Nucleus accumbens (tissue), 56 donors: ENCODE data around the gene KIF21A.
"Not testable (repeated sequence)": the region's sequence is repeated elsewhere in the genome, so short reads cannot be mapped to it uniquely, and the experiment has no call there.

ENCODE experiments used
- DNase-seq, 56 donors: peaks; one replicate each; lab custom pipeline; 2025; lab: John Stamatoyannopoulos, UW

KIF21A gene, protein sequence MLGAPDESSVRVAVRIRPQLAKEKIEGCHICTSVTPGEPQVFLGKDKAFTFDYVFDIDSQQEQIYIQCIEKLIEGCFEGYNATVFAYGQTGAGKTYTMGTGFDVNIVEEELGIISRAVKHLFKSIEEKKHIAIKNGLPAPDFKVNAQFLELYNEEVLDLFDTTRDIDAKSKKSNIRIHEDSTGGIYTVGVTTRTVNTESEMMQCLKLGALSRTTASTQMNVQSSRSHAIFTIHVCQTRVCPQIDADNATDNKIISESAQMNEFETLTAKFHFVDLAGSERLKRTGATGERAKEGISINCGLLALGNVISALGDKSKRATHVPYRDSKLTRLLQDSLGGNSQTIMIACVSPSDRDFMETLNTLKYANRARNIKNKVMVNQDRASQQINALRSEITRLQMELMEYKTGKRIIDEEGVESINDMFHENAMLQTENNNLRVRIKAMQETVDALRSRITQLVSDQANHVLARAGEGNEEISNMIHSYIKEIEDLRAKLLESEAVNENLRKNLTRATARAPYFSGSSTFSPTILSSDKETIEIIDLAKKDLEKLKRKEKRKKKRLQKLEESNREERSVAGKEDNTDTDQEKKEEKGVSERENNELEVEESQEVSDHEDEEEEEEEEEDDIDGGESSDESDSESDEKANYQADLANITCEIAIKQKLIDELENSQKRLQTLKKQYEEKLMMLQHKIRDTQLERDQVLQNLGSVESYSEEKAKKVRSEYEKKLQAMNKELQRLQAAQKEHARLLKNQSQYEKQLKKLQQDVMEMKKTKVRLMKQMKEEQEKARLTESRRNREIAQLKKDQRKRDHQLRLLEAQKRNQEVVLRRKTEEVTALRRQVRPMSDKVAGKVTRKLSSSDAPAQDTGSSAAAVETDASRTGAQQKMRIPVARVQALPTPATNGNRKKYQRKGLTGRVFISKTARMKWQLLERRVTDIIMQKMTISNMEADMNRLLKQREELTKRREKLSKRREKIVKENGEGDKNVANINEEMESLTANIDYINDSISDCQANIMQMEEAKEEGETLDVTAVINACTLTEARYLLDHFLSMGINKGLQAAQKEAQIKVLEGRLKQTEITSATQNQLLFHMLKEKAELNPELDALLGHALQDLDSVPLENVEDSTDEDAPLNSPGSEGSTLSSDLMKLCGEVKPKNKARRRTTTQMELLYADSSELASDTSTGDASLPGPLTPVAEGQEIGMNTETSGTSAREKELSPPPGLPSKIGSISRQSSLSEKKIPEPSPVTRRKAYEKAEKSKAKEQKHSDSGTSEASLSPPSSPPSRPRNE (N-terminal part only)

DNA sequence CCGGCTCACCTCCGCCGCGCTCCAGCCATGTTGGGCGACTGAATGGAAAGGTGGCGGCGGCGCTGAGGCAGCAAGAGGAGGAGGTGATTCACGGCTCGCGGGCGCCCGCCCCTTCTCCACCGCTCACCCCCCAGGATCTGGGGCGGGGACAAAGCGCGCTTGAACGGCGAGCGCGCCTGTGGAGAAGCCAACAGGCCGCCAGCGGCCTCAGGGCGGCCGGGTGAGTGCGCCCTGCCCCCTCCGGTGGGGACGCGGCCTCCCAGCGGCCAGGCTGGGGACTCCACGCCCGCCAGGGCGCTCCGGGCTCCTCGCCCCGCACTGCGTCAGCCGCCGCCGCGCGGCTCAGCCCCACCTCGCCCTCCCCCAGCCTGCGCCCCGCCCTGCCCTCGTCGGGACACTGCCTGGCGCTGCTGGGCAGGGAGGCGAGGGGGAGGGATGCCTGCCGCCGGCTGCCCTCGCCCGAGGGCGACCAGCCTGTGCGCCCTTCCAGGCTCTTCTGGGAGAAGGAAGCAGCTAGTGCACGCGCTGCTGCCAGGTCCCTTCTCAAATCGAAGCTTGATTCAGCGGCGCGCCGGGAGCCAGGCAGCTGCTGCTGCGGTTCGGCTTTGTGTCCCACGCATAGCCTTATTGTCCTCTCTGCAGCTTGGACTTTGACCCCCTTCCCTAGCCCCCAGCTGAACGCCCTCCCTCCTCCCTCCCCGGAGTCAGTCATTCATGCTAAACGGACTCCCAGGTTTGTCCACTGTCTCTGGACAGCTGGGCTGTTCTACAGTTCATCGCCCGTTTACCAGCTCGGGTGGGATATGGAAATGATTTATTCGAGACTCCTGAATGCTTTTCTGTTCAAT is at the start of gene KIF21A:
TSS of gene KIF21A (minus strand) at position 40 of the 848 bp plus-strand sequence. CDS start 150 bp downstream, outside the sequence.
- DNase-seq = peak; percentile 32 to 98 (median 86)

DNA sequence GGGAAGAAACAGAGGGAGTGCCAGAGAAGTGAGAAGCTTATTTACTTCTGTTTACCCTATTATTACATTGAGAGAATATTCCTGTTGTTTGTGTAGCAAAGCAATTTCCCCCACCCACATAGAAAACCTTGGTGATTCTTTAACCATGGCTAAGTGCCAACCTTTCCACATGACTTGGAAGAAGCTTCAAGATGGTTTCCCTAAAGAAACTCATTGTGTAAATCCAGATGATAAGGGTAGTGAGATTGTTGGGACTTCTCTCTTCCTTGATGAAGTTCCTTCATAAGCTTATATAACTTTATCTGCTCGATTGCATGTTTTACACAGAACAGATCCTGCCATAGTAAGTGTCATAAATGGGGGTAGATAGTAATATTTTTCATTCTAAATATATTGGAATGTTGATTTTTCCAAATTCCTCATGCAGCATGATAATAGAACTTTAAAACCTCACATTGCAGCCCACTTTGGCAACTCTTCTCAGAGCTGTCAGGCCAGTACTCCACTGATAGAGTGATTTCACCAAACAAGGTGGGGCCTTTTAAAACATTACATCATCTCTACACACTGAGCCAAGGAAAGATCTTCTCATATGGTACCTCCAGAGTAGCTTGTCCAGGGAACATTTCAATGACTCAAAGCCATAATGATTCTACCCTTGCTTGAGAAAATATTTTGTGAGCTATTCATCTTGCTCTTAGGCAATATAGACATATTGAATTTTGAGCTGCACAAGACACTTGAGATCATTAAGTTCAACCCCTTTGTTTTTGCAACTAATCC is 47.8 kb upstream of the KIF21A start:
- DNase-seq = no peak

DNA sequence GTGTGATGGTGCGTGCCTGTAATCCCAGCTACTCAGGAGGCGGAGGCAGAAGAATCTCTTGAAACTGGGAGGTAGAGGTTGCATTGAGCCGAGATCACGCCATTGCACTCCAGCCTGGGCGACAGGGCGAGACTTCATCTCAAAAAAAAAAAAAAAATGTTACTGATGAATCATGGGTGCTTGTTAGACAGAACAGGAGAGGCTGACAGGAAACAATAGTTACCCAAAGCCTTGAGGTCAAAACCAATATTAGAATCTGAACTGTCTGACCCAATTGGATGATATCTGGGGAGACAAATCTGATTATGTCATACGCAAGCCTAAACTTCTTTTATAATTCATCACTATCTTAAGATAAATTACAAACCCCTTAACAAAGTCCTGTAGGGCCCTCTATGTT is 40.7 kb upstream of the KIF21A start:
- no peak for DNase-seq

DNA sequence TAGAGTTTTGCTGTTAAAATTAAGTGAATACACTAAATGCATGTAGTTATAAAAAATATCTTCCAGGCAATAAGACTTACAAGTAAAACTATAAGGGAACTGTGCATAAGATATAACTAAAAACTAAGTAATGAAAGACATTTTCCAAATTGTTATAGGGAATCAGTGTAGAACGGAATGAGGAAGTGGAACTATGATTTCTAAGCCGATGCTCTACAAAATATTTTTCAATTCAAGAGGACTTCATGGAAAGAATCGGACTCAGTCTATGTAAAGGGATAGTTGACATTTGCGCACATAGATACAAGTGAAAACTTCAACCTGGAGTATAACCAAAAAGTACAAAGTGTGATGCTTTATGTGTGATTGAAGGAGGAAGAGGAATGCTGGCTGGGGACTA is 40.1 kb upstream of the KIF21A start:
- no peak for DNase-seq

DNA sequence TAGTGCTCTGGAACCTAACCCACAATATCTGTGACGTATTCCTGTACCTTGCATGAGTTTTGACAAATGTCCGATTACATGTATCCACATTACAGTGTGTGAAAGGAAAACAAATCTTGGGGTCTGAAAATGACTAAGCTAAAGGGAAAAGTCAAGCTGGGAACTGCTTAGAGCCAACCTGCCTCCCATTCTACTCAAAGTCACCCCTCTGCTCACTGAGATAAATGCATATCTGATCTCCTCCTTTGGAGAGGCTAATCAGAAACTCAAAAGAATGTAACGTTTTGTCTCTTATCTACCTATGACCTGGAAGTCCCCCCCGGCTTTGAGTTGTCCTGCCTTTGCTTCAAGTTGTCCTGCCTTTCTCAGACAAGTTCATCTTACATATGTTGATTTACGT is 34.0 kb upstream of the KIF21A start:
- no peak for DNase-seq

DNA sequence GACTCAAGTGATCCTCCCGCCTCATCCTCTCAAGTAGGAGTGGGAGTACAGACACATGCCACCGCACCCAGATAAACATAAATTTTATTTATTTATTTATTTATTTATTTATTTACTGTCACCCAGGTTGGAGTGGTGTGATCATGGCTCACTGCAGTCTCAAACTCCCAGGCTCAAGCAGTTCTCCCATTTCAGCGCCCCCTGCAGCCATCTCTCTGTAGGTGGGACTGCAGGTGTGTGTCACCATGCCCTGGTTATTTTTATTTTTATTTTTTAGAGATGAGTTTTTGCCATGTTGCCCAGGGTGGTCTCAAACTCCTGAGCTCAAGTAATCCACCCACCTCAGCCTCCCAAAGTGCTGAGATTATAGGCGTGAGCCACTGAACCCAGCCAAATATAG is 33.2 kb upstream of the KIF21A start:
- no peak for DNase-seq

DNA sequence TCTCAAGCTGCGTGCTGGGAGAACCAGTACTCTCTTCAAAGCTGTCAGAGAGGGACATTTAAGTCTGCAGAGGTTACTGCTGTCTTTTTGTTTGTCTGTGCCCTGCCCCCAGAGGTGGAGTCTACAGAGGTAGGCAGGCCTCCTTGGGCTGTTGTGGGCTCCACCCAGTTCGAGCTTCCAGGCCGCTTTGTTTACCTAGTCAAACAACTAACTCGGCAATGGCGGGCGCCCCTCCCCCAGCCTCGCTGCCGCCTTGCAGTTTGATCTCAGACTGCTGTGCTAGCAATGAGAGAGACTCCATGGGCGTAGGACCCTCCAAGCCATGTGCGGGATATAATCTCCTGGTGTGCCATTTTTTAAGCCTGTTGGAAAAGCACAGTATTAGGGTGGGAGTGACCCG is 32.2 kb upstream of the KIF21A start:
- not testable (repeated sequence) for DNase-seq

DNA sequence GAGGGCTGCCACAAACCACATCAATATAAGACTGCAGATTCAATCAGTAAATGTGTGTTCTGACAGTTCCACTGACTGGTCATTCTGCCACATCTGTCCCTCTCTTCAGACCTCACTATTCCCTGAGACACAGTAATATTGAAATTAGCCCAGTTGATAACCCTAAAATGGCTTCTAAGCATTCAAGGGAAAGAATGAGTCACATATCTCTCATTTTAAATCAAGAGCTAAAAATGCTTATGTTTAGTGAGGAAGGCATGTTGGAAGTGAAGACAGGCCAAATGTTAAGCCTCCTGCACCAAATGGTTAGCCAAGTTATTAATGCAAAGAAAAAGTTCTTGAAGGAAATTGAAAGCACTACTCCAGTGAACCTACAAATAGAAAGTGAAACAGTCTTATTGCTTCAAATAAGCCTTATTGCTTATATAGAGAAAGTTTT is 24.5 kb upstream of the KIF21A start:
- no peak for DNase-seq

DNA sequence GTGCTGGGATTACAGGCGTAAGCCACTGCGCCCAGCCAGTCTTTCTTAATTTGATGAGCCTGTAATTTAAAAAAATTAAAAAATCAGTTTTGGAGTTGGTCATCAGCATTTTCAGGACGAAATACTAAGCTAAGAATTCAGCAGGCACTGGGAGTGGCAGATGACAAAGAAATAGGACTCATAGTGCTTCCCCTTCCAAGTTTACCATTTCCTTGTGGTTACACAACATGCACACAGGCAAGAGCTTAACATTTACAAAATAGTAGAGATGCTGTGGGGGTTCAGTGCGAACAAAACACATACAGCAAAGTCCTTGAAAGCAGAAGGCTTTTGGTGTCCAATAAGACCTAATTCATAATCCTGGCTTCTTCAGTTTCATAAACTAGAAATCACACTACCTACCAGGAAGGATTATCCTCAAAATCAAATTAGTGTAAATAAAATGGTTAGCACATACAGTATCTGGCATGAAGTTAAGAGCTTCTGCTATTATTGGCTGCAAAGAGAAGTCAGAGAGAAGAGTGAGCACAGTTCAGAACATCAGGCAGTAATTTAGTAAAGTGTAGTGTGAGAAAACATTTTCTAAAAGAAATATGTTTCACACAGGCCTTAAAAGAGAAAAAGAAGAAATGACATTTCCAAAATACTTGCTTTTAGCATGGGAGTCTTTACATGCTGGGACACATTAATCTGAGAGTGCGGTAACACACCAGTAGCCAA is 22.2 kb upstream of the KIF21A start:
- no peak for DNase-seq

DNA sequence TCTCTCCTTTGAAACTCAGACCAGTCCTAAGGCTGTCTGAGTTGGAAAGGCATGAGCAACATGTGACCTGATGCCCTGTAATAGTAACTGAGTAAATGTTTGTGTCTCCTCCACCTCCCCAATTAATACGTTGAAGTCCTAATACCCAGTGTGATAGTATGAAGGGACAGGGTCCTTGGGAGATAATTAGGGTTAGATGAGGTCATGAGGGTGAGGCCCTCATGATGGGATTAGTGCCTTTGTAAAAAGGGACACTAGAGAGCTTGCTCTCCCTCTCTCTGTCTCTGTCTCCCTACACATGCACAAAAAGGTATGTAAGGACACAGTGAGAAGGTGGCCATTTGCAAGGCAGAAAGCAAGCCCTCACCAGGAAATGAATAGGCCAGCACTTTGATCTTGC is 18.1 kb upstream of the KIF21A start:
- DNase-seq = no peak

DNA sequence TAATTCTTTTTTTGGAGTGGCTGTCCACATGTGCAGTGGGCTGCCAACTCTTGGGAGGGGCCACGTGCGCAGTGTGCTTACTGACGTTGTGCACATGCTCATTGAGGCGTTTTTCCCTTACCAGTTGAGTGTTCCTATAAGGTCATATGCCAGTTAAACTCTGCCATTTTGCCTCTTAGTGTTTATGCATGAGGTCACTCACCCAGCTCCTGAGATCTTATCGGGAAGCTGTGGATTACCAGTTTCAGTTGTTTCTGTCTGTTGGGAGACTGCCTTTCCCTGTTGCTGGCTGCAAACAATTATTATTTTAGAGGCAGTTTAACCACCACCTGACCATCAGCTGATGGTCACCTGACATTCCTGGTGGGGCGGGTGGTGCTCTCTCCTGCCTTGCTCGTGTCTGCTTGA is 16.1 kb upstream of the KIF21A start:
- no peak for DNase-seq

DNA sequence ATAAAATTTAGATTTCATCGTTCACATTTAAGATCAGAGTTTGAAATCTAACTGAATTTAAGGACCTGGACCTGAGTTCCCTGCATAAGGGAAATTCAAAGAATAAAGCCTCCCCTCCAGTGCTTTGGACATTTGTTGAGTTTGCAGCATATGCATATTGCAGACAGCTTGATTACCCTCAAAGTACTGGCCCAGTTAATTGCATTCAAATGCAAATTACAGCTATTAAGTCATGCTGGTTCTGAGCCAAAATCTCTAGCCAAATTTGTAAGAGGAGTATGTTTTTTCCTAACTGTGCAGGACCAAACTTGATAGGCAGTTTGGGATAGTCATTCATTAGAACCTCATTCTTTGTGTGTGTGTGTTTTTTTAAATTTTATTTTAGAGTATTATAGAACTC is 9.1 kb upstream of the KIF21A start:
- DNase-seq = peak in 2 of 56 donors; percentile 1 to 31

DNA sequence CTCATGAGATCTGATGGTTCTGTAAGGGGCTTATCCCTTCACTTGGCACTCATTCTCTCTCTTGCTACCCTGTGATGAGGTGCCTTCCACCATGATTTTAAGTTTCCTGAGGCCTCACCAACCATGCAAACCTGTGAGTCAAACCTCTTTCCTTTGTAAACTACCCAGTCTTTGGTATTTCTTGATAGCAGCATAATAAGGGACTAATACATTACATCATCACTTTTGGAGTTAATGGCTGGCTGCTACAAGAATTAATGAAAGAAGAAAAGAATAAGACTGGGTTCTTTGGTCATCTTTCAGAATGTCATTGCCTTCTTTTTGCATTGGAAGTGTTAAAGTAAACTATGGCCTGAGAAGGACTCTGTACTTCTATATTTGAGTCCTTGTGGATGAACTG is 5.1 kb upstream of the KIF21A start:
- DNase-seq = no peak

DNA sequence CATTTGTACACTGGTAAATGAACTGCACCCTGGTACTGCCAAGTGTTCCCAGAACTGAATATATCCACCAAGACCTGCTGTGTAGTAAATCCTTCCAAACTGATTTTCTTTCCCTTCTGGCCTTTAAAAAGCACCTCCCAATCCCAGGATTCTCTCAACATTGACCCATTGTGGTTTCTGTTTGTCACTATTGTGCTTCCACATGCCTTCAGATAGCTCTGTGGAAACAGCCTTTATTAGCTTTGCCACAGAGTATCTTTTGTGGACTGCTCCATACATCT is 949 bp upstream of the KIF21A start:
- peak in 2 of 56 donors; percentile 52 to 71 for DNase-seq

DNA sequence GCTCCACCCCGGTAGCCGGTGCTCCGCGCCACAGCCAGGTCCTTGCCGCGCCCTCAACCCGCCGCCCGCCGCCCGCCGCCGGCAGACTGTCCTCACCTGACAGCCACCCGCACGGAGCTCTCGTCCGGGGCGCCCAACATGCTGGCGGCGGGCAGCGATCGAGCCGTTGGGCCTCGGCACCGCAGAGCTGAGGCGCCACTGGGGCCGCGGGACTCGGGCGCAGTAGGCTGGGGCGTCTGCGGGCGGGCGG is 164 bp downstream of the KIF21A start:
- DNase-seq = peak in 8 of 56 donors; percentile 43 to 68 (median 56)

DNA sequence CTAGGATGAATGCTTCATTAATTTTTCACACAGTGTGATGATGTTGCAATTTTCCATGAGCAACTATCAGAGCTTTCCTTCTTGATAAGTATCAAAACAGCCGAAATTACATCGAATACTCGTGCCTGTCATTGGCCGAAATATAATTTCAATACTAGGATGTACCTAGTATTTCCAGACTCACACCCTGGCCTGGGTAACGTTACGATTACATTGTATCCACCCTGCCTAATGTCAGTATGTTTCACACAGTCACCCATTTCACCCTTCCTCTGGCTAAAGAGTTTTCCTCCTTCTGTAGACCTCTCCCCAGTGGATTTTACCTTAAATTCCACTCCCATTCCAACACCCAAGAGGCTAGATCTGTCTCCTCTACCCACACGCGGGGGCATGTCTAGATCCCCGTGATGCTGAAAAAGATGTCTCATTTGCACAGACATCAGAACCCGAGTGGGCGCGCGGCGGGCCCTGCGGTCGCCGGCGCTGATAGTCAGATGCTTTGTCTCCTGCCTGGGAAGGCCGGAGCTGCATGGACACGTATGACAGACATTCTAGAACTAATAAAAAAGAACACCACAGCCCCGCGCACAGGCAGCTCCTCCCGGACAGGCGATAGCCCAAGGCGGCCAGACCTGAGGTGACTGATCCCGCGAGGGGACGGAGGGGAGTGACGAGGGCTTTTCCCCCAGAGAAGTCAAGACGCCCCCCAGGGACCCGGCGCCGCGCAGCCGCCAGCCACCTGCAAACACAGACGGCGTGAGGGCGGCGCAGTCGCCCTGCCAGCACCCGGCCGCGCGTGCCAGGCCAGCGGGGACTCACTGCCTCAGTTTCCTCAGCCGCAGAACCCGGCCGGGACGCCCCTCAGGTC is 723 bp downstream of the KIF21A start:
- peak in 51 of 56 donors; percentile 18 to 75 (median 57) for DNase-seq

DNA sequence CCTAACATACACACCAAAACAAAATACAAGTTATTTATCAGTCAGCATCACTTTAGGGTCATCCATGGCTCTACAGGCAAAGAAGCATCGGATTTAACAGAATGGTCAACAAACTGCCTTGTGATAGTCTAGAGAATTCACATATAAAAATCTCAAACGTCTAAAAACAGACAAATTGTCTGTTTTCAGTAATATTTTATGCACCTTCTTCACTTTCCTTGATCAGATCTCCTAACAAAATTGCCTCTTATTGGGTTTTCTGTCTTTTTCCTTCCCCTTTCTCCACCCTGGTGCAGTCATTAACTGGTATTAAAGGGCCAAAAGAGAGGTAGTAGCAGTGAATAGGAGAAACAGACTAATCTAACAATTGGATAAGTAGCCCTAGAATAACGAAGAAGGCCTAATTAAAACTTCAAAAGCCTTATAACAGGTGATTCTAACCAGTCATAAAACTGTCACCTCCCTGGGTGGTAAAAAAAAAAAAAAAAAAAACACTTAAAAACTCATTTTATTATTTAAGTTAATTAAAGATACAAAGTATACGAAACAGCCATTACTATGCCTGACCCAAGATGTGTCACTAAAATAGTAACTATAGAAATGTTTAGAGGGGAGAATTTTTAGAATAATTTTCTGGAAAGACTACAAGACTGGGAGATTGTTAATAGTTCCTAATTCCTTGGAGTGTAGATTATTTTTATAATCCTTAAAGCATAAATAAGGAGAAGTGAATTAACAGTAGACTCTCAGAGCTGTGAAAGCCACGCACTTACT is 1.5 kb downstream of the KIF21A start:
- no peak for DNase-seq
